Left ventricle myocardium inferior (tissue), 1 donor: ENCODE data around the gene ENAH. TPM values are rescaled to one million over a fixed set of nuclear protein-coding genes. Genes with fewer than 3 reads are reported as not detected.

Experiments used
- DNase-seq: peaks from one replicate; pipeline ENCODE4 v3.0.0-alpha.2; 2020
- H3K27ac ChIP-seq: fragments of 200-600 bp; replicated peaks from 2 replicates; pipeline ENCODE4 v1.8.0; 2021
- H3K27me3 ChIP-seq: fragments of 200-600 bp; 2 replicates; pipeline ENCODE4 v1.8.0; 2021; ENCODE audit warnings: low read depth
- H3K36me3 ChIP-seq: fragments of 200-600 bp; 2 replicates; pipeline ENCODE4 v1.8.0; 2021
- H3K4me1 ChIP-seq: fragments of 200-600 bp; 2 replicates; pipeline ENCODE4 v1.8.0; 2021
- H3K4me3 ChIP-seq: fragments of 200-600 bp; 2 replicates; pipeline ENCODE4 v1.8.0; 2021; ENCODE audit warnings: mild to moderate bottlenecking, moderate library complexity
- H3K9me3 ChIP-seq: fragments of 200-600 bp; replicated peaks from 2 replicates; pipeline ENCODE4 v1.8.0; 2021
- intact Hi-C: fragments of 100-400 bp; cut with micrococcal nuclease; formaldehyde crosslinking; loops from one replicate; pipeline ENCODE4 v1.11.0; 2022
- total RNA-seq: library from RNA; stranded (reverse); fragmentation: NEBNext Ultra II Directional; extraction: Animal tissue kit (Norgen Biotek cat#: 25700); gene quantifications from one replicate; pipeline ENCODE4 v1.2.1, GENCODE V29; 2021
- TF ChIP-seq, protein P1 (sequence below): fragments of 200-600 bp; IDR thresholded peaks from 2 replicates; pipeline ENCODE4 v1.8.0; 2021; ENCODE audit warnings: antibody characterized with exemption, mild to moderate bottlenecking, borderline replicate concordance
- donor health status: DM: no; HTN: yes; CAD: no; lungs with severe emphysema.

ENAH gene
- total RNA-seq, 1 donor from 2014 or later: 78.6 TPM

DNA sequence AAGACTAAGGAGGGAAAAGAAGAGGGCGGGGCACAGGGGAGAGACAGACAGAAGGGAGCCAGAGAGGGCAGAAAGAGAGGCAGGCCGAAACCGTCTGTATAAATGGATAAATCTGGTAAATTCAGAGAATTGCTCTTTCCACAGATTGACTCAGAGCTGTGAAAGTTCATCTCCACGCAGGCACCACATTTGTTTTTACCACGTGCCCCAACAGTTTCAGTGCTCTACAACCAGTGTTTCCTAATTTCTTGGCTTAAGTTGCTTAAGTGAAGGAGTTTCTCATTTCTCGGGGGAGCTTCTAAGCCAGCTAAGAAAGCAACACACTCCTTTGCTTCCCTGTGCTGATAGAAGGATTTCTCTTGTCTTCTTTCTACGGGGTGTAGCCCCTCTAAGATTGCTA, 87.1 kb downstream of the ENAH start:
- Histone ChIP-seq H3K27ac (peak overlapping the region; percentile 5), H3K4me3 (no peak overlapping the region), H3K9me3 (no peaks in the 10 kb centered on the region), H3K36me3 (peaks cover 9% of the 10 kb centered on the region), H3K27me3 (no peaks in the 10 kb centered on the region), H3K4me1 (peaks cover 43% of the 10 kb centered on the region)
- no peak for DNase-seq
- intact Hi-C loops: no loop called here
- TF ChIP-seq, protein P1, sequence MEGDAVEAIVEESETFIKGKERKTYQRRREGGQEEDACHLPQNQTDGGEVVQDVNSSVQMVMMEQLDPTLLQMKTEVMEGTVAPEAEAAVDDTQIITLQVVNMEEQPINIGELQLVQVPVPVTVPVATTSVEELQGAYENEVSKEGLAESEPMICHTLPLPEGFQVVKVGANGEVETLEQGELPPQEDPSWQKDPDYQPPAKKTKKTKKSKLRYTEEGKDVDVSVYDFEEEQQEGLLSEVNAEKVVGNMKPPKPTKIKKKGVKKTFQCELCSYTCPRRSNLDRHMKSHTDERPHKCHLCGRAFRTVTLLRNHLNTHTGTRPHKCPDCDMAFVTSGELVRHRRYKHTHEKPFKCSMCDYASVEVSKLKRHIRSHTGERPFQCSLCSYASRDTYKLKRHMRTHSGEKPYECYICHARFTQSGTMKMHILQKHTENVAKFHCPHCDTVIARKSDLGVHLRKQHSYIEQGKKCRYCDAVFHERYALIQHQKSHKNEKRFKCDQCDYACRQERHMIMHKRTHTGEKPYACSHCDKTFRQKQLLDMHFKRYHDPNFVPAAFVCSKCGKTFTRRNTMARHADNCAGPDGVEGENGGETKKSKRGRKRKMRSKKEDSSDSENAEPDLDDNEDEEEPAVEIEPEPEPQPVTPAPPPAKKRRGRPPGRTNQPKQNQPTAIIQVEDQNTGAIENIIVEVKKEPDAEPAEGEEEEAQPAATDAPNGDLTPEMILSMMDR: no peak

- H3K36me3 ChIP-seq: peaks cover 22% of the 10 kb centered on the region
- H3K27ac ChIP-seq: no peak overlapping the region
- no peaks in the 10 kb centered on the region for H3K27me3 ChIP-seq
- no peak for DNase-seq
- H3K9me3 ChIP-seq: peaks cover 14% of the 10 kb centered on the region
- intact Hi-C loops: no loop called here
- TF ChIP-seq, protein P1: no peak
- no peak overlapping the region for H3K4me3 ChIP-seq
- H3K4me1 ChIP-seq: peaks cover 14% of the 10 kb centered on the region
Measured at GRCh38 chr1:225561675-225562074, 91.2 kb downstream of the ENAH start.

GRCh38 chr1:225559902-225560301, 93.0 kb downstream of the ENAH start:
- H3K27ac ChIP-seq: no peak overlapping the region
- peaks cover 19% of the 10 kb centered on the region for H3K9me3 ChIP-seq
- intact Hi-C loops: no loop called here
- no peak overlapping the region for H3K4me3 ChIP-seq
- peaks cover 27% of the 10 kb centered on the region for H3K36me3 ChIP-seq
- TF ChIP-seq, protein P1: no peak
- no peaks in the 10 kb centered on the region for H3K27me3 ChIP-seq
- H3K4me1 ChIP-seq: peaks cover 8% of the 10 kb centered on the region
- no peak for DNase-seq

DNA sequence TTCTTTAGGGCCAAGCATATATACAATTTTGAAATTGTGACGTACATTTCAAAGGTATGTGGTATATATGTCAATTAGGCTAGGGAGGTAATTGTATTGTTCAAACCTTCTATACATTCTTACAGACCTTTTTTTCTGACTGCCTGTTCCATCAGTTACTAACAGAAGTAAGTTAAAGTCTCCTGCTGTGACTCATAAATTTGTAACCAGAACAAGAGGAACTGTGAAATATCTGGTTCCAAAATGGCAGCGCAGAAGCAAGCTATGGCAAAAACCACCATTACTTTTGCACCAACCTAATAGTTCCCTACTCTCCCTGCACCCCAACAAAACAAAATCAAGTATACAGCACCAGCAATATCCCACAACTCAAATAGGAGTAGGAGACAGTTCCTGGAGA, 93.6 kb downstream of the ENAH start:
- Histone ChIP-seq H3K9me3 (peaks cover 19% of the 10 kb centered on the region), H3K27ac (no peak overlapping the region), H3K27me3 (no peaks in the 10 kb centered on the region), H3K4me1 (peaks cover 8% of the 10 kb centered on the region), H3K36me3 (peaks cover 27% of the 10 kb centered on the region), H3K4me3 (no peak overlapping the region)
- intact Hi-C loops: no loop called here
- DNase-seq: no peak
- TF ChIP-seq, protein P1: no peak

GRCh38 chr1:225556694-225557093, 96.2 kb downstream of the ENAH start:
- TF ChIP-seq, protein P1: no peak
- no peak overlapping the region for H3K4me3 ChIP-seq
- H3K36me3 ChIP-seq: peaks cover 23% of the 10 kb centered on the region
- DNase-seq: no peak
- no peak overlapping the region for H3K27ac ChIP-seq
- intact Hi-C loops: no loop called here
- peaks cover 1% of the 10 kb centered on the region for H3K4me1 ChIP-seq
- H3K9me3 ChIP-seq: peaks cover 19% of the 10 kb centered on the region
- no peaks in the 10 kb centered on the region for H3K27me3 ChIP-seq

- TF ChIP-seq, protein P1: no peak
- Histone ChIP-seq H3K4me3 (no peak overlapping the region), H3K27me3 (no peaks in the 10 kb centered on the region), H3K4me1 (peaks cover 10% of the 10 kb centered on the region), H3K36me3 (peaks cover 18% of the 10 kb centered on the region), H3K27ac (no peak overlapping the region), H3K9me3 (peaks cover 19% of the 10 kb centered on the region)
- intact Hi-C loops: no loop called here
- no peak for DNase-seq
Measured at GRCh38 chr1:225555821-225556220, 97.1 kb downstream of the ENAH start.
